SIG-M5 treated with dmso at 0.1 percent for 504 hours (cell line): Measurements from ENCODE around the gene ZBTB25.

Source experiments
- DNase-seq: peaks from one replicate; lab custom pipeline; 2025; ENCODE audit not compliant: unreplicated experiment; lab: John Stamatoyannopoulos, UW

ZBTB25 gene, protein sequence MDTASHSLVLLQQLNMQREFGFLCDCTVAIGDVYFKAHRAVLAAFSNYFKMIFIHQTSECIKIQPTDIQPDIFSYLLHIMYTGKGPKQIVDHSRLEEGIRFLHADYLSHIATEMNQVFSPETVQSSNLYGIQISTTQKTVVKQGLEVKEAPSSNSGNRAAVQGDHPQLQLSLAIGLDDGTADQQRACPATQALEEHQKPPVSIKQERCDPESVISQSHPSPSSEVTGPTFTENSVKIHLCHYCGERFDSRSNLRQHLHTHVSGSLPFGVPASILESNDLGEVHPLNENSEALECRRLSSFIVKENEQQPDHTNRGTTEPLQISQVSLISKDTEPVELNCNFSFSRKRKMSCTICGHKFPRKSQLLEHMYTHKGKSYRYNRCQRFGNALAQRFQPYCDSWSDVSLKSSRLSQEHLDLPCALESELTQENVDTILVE

DNA sequence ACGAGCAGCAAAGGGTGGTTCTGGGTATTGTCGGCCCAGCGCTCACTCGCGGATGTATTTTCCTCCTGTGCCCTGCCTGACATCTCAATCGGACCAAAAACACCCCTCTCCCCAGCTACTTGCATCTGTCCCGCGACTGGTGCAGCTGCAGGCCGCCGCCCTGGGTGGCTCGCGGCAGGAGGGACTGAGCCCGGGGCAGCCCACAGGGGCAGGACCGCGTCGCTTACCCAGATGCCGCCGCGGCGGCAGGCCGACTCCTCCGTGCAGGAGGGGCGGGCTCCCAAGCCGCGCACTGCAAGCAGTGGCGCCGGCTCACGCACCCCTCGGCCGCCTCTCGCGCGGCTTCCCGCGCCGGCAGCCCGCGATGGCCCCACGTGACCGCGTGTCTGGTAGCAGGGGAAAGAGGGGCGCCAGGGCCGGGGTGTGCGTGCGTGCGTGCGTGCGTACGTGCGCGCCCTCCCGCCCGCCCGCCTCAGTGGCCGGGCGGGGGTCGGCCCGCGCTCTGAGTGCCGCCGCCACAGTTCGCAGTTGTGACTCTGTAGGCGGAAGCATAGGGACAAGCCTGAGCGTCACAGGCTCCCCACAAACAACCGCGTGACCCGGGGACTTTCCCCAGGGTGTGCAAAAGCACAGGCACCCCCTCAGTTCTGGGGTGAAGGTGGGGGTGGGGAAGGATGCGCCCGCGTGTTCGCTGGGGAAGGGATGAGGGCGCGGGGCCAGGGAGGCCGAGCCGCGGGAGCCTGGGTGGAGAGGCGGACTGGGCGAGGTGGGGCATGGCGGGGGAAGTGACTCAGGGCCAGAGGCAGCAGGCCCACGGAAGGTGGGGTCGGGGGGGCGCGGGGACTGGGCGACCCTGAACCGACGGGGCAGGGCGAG lies at the start of gene ZBTB25:
TSS of gene ZBTB25 (minus strand) at position 405 of the 876 bp plus-strand sequence. CDS start 13,305 bp downstream, outside the sequence.
- DNase-seq = peak; percentile 90

DNA sequence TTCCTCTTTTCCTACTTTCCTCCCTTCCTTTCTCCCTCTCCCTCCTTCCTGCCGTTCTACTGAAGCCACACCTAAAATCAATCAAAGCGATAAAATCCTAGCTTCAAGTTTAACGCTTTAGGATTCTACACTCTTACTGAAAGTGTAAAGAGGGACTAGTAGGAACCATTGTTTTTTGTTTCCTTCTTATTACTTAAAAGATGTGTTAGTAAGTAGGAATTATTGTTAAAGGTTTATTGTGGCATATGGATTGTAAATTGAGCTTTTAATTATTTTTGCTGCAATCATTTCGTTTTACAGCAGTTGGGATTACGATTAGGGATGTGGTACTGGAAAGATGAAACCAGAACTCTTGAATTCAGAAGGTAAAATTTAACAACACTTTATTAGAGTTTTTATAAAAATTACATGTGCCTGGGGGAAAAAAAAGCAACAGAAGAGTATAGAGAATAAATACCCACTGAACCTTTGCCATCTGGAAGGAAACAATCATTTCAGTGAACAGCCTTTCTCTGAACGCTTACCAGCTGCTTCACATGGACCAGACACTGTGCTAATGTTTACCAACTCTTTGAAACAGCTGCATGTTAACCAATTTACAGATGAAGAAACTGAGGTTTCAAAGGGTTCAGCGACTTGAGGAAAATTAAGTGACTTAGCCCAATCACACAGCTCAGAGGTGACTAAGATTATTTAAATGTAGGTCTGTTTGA lies 47.1 kb upstream of the ZBTB25 start:
- no peak for DNase-seq

GRCh38 chr14:64549791-64550620 lies 46.4 kb upstream of the ZBTB25 start, which contains the start of gene PPP1R36:
Gene PPP1R36 (plus strand): TSS chr14:64549961. CDS start chr14:64549998, 37 bp downstream.
- peak; percentile 13 for DNase-seq

DNA sequence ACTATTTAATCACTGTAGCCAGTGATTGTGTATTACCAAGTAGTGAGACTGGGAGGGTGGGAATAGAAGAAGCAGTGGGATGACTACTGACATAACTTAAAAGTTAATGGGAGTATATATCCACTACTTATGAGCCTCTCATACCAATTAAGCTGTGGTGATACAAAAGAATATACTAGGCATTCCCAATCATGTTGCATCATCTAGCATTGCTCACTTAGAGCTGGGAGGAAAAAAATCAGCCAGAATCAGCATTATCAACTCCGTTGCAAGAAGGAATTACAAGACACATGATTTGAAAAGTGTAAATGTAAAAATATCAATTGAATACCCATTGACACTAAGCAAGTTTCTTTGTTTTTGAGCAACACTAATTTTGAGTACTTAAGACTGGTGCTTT lies 45.4 kb upstream of the ZBTB25 start:
- no peak for DNase-seq

DNA sequence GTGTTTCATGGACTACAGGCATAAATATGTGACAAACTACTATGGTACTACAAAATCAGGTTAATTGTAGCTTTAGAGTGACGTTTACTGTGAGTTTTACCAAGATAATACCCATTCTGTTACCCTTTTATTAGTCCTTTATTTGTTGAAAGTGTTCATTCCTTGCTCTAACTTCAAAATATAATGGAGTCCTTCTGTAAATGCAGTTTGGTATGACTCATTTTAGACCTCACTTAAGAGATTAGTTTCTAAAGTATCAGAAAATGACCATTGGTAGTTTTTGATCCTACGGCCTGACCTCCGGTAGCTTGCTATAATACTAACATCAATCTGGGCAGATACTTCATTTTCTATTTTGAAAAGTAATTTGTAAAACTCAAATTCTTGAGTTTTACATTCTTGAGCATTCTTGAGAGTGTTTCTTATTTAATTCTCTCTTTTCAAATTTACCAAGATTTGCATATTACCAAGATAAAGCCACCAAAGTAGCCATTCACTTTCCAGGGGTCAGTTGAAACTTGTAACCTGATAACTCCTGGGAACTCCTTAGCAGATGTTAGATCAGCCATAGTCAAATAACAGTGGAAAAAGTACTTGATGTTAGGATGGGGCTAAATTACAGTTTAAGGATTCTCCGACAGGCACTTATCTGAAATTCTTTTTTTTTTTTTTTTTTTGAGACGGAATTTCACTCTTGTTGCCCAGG lies 41.1 kb upstream of the ZBTB25 start:
- no peak for DNase-seq

DNA sequence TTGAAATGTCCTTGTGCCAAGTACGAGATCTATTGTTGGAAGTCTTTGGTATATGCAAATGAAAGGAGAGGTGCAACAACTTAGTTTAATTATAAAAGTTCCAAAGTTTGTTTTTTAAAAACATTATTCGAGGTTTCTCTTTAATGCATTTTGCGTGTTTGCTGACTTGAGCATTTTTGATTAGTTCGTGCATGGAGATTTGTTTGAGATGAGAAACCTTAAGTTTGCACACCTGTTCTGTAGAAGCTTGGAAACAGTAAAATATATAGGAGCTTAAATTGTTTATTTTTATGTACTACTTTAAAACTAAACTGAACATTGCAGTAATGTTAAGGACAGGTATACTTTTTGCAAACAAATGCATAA lies 39.2 kb upstream of the ZBTB25 start:
- no peak for DNase-seq

GRCh38 chr14:64541972-64542835 lies 38.6 kb upstream of the ZBTB25 start:
- DNase-seq = no peak

DNA sequence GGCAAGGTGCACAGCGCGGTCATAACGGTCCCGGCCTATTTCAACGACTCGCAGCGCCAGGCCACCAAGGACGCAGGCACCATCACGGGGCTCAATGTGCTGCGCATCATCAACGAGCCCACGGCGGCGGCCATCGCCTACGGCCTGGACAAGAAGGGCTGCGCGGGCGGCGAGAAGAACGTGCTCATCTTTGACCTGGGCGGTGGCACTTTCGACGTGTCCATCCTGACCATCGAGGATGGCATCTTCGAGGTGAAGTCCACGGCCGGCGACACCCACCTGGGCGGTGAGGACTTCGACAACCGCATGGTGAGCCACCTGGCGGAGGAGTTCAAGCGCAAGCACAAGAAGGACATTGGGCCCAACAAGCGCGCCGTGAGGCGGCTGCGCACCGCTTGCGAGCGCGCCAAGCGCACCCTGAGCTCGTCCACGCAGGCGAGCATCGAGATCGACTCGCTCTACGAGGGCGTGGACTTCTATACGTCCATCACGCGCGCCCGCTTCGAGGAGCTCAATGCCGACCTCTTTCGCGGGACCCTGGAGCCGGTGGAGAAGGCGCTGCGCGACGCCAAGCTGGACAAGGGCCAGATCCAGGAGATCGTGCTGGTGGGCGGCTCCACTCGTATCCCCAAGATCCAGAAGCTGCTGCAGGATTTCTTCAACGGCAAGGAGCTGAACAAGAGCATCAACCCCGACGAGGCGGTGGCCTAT lies 37.8 kb upstream of the ZBTB25 start:
- no peak for DNase-seq

GRCh38 chr14:64540208-64541202 lies 36.9 kb upstream of the ZBTB25 start, which contains the start of gene HSPA2:
Gene HSPA2 (plus strand): TSS chr14:64540741. CDS start chr14:64540850, 109 bp downstream.
- DNase-seq = peak; percentile 89

DNA sequence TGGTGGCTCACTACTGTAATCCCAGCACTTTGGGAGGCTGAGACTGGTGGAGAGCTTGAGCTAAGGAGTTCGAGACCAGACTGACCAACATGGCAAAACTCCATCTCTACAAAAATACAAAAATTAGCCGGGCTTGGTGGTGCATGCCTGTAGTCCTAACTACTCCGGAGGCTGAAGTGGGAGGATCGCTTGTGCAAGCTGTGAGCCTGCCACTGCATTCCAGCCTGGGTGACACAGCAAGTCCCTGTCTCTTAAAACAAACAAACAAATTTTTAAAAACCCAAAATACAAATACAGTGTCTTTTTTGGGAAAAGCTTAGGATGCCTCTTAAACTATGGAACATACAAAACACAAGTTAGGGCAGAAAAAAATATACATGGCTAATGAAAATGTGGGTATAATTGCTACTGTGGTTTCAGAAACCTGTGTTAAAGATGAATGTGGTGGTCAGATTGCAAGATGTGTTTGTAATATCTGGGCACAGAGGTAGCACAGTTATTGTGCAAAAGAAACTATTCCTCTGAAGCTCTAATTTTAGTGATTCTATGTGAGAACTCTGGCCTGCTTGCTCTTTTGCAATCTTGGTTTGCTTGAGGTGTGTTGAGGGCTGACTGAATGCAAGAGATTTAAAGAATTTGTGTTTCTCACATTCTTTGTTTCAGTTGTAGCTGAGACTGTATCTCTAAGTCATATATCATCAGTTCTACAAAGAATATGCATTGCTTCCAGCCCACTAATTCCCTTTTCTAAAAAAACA lies 33.0 kb upstream of the ZBTB25 start:
- DNase-seq = no peak

- no peak for DNase-seq
These were observed 27.9 kb upstream of the ZBTB25 start for GRCh38 chr14:64531567-64531966.

- DNase-seq = no peak
These were observed 21.7 kb upstream of the ZBTB25 start for GRCh38 chr14:64525354-64525753.

DNA sequence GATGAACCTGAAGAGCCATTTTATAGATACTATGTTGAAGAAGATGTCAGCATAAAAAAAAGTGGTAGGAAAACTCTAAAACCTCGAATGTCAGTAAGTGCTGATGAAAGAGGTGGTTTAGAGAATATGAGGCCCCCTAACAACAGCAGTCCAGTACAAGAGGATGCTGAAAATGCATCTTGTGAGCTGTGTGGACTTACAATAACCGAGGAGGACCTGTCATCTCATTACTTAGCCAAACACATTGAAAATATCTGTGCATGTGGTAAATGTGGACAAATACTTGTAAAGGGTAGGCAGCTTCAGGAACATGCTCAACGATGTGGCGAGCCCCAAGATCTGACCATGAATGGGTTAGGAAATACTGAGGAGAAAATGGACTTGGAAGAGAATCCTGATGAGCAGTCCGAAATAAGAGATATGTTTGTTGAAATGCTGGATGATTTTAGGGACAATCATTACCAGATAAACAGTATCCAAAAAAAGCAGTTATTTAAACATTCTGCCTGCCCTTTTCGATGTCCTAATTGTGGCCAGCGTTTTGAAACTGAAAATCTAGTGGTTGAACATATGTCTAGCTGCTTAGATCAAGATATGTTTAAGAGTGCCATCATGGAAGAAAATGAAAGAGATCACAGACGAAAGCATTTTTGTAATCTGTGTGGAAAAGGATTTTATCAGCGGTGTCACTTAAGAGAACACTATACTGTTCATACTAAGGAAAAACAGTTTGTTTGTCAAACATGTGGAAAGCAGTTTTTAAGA lies 19.1 kb upstream of the ZBTB25 start:
- no peak for DNase-seq

GRCh38 chr14:64520699-64521098 lies 17.1 kb upstream of the ZBTB25 start:
- no peak for DNase-seq

DNA sequence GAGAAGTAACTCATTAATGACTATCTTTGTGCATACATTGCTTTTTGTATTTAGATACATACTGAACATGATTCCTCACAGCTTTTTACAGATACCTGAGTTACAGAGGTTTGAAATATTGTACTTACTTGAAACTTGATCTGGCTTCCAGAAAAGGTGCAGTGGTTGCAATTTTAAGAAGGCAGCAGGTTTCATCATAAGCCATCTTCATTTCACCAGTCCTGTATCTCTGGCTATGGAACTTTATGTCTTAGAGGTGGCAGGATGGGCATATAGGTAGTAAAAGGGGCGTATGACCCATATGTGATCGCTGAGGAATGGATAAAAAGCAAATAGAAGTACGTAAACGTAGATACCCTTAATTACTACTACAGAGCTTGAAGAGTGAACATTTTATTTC lies 14.6 kb upstream of the ZBTB25 start:
- no peak for DNase-seq
